Suprapubic skin (tissue), 4 donors: ENCODE results near the gene SPPL3. TPM values are rescaled to one million over a fixed set of nuclear protein-coding genes. Genes with fewer than 3 reads are reported as not detected.
"Not testable (repeated sequence)": the region's sequence is repeated elsewhere in the genome, so short reads cannot be mapped to it uniquely, and the experiment has no call there.

Experiments
- DNase-seq, 2 donors: peaks; one replicate each; pipeline ENCODE4 v3.0.0-alpha.2; 2019; ENCODE audit warnings: low spot score in 2 of 2
- H3K27ac ChIP-seq: fragments of 200-600 bp; sonication (generic); one replicate; pipeline ENCODE4 v1.5.1; 2019
- H3K27me3 ChIP-seq: fragments of 200-600 bp; sonication (generic); one replicate; pipeline ENCODE4 v1.5.1; 2019
- H3K36me3 ChIP-seq: fragments of 200-600 bp; sonication (generic); one replicate; pipeline ENCODE4 v1.5.1; 2019
- H3K4me1 ChIP-seq: fragments of 200-600 bp; sonication (generic); one replicate; pipeline ENCODE4 v1.5.1; 2019
- H3K4me3 ChIP-seq: fragments of 200-600 bp; sonication (generic); one replicate; pipeline ENCODE4 v1.5.1; 2019; ENCODE audit warnings: mild to moderate bottlenecking
- H3K9me3 ChIP-seq: fragments of 200-600 bp; sonication (generic); one replicate; pipeline ENCODE4 v1.5.1; 2019
- EP300 ChIP-seq: sonication (generic); formaldehyde crosslinking; IDR thresholded peaks from one replicate; pipeline ENCODE4 v1.6.1; 2017; ENCODE audit warnings: antibody characterized with exemption
- POLR2A ChIP-seq, 2 donors: fragments of 450-650 bp; IDR thresholded peaks; one replicate each; pipeline ENCODE4 v1.6.1; 2017; ENCODE audit warnings: antibody characterized with exemption in 2 of 2, mild to moderate bottlenecking in 2 of 2, moderate library complexity in 2 of 2
- POLR2AphosphoS5 ChIP-seq, 3 donors: sonication (generic); formaldehyde crosslinking; IDR thresholded peaks; one replicate each; pipeline ENCODE4 v1.6.1; 2017; ENCODE audit warnings: antibody characterized with exemption in 3 of 3
- WGBS: methylation state at CpG from one replicate; pipeline ENCODE4 v1.1.5; 2018; 5-methylcytosine and 5-hydroxymethylcytosine counted together
- total RNA-seq, 4 donors: library from RNA; depleted of rRNA; stranded (reverse); fragments of >200 nt; gene quantifications; one replicate each; pipeline ENCODE4 v1.1.0, GENCODE V29; 2016
- TF ChIP-seq, protein P1 (sequence below), 2 donors: fragments of 200-600 bp in 1 of 2; fragments of 450-650 bp in 1 of 2; sonication (generic) in 1 of 2; IDR thresholded peaks; one replicate each; pipeline ENCODE4 v1.5.1; 2016 to 2019; ENCODE audit warnings: antibody characterized with exemption in 2 of 2, mild to moderate bottlenecking in 1 of 2, moderate library complexity in 1 of 2

The SPPL3 gene
- total RNA-seq, 4 donors from 2014 or later: 64.7 to 91.8 (median 70.6) TPM

DNA sequence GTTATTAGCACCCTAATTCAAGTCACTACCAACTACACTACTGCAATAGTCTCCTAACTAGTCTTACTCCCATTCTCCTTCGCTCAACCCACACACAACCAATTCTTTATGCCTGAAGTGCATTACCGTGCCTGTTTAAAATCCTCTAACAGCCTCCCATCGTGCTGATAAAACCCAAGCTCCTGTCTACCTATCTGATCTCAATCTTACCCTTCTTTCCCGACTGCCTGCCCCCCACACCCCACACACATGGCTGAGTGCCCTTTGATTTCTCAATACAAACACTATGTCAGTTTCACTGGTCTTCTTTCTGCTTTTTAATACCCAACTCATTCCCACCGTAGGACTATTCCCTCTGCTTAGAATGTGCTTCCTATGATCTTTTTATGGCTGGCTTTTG lies 59.9 kb downstream of the SPPL3 start:
- 62% methylated on average over 5 of the region's 5 CpGs for WGBS
- Histone ChIP-seq H3K36me3 (peaks cover 5% of the 10 kb centered on the region), H3K4me3 (no peak overlapping the region), H3K27me3 (no peaks in the 10 kb centered on the region), H3K27ac (no peak overlapping the region), H3K9me3 (no peaks in the 10 kb centered on the region), H3K4me1 (peaks cover 70% of the 10 kb centered on the region)
- no peak for DNase-seq
- TF ChIP-seq, protein P1, sequence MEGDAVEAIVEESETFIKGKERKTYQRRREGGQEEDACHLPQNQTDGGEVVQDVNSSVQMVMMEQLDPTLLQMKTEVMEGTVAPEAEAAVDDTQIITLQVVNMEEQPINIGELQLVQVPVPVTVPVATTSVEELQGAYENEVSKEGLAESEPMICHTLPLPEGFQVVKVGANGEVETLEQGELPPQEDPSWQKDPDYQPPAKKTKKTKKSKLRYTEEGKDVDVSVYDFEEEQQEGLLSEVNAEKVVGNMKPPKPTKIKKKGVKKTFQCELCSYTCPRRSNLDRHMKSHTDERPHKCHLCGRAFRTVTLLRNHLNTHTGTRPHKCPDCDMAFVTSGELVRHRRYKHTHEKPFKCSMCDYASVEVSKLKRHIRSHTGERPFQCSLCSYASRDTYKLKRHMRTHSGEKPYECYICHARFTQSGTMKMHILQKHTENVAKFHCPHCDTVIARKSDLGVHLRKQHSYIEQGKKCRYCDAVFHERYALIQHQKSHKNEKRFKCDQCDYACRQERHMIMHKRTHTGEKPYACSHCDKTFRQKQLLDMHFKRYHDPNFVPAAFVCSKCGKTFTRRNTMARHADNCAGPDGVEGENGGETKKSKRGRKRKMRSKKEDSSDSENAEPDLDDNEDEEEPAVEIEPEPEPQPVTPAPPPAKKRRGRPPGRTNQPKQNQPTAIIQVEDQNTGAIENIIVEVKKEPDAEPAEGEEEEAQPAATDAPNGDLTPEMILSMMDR (IDR thresholded peaks at IDR 0.05): no peak
- no peak for TF ChIP-seq POLR2AphosphoS5 (IDR thresholded peaks at IDR 0.05)
- no peak for TF ChIP-seq EP300
- TF ChIP-seq POLR2A (IDR thresholded peaks at IDR 0.05): no peak

DNA sequence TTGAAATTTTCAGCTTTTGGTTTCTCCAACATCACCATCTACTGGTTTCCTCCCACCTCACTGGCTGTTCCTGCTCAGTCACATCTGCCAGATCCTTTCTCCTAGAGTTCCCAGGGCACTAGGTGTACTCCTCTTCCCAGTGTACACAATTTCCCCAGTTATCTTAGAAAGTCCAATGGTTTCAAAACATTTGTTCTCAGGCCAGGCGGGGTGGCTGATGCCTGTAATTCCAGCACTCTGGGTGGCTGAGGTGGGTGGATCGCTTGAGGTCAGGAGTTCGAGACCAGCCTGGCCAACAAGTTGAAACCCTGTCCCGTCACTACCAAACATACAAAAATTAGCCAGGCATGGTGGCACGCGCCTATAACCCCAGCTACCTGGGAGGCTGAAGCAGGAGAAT lies 60.7 kb downstream of the SPPL3 start:
- H3K4me1 ChIP-seq: peaks cover 63% of the 10 kb centered on the region
- H3K27ac ChIP-seq: no peak overlapping the region
- H3K9me3 ChIP-seq: no peaks in the 10 kb centered on the region
- peaks cover 5% of the 10 kb centered on the region for H3K36me3 ChIP-seq
- TF ChIP-seq POLR2AphosphoS5 (IDR thresholded peaks at IDR 0.05): no peak
- TF ChIP-seq EP300: no peak
- no peak for TF ChIP-seq POLR2A (IDR thresholded peaks at IDR 0.05)
- TF ChIP-seq, protein P1 (IDR thresholded peaks at IDR 0.05): no peak
- H3K4me3 ChIP-seq: no peak overlapping the region
- 96% methylated on average over 6 of the region's 6 CpGs for WGBS
- no peak for DNase-seq
- H3K27me3 ChIP-seq: no peaks in the 10 kb centered on the region

DNA sequence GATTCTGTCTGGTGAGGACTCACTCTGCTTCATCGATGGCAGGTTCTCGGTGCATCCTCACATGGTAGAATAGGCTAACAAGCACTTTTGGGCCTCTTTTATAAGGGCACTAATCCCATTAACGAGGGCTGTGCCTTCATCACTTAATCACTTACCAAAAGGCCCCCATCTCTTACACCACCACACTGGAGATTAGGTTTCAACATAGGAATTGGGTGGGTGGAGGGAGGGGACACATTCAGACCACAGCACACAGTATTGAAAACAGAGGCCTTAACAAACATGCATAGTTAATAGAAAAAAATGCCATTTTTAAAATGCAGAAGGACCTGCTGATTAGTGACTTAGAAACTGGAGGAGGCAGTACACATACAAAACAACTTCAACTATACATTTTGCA lies 61.6 kb downstream of the SPPL3 start:
- DNase-seq: no peak
- H3K4me1 ChIP-seq: peaks cover 54% of the 10 kb centered on the region
- no peak overlapping the region for H3K4me3 ChIP-seq
- TF ChIP-seq, protein P1 (IDR thresholded peaks at IDR 0.05): no peak
- TF ChIP-seq EP300: no peak
- no peak for TF ChIP-seq POLR2A (IDR thresholded peaks at IDR 0.05)
- TF ChIP-seq POLR2AphosphoS5 (IDR thresholded peaks at IDR 0.05): no peak
- no peaks in the 10 kb centered on the region for H3K27me3 ChIP-seq
- H3K9me3 ChIP-seq: no peaks in the 10 kb centered on the region
- H3K36me3 ChIP-seq: peaks cover 5% of the 10 kb centered on the region
- no peak overlapping the region for H3K27ac ChIP-seq
- WGBS: 83% methylated on average over 3 of the region's 3 CpGs

DNA sequence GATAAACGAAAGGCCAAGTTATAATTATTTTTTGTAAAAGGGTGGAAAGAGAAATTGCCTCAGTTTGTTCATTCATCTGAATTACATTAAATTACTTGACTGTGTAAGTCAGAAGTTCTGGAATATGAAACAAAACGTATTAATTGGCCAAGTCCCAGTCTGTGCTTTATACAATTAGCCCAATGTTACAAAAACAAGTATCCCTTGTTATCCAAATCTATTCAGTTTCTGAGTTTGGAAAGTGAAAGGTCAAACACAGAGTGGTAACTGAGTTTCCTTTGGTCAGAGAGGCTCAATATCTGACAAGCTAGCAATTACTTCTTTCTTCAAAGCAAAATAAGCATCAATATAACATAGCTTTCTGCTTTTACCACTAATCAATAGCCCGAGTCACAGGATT lies 62.6 kb downstream of the SPPL3 start:
- Histone ChIP-seq H3K9me3 (no peaks in the 10 kb centered on the region), H3K4me1 (peaks cover 43% of the 10 kb centered on the region), H3K27me3 (no peaks in the 10 kb centered on the region), H3K36me3 (peaks cover 5% of the 10 kb centered on the region), H3K4me3 (no peak overlapping the region), H3K27ac (no peak overlapping the region)
- no peak for DNase-seq
- TF ChIP-seq, protein P1 (IDR thresholded peaks at IDR 0.05): no peak
- no peak for TF ChIP-seq POLR2A (IDR thresholded peaks at IDR 0.05)
- TF ChIP-seq EP300: no peak
- 59% methylated on average over 3 of the region's 3 CpGs for WGBS

DNA sequence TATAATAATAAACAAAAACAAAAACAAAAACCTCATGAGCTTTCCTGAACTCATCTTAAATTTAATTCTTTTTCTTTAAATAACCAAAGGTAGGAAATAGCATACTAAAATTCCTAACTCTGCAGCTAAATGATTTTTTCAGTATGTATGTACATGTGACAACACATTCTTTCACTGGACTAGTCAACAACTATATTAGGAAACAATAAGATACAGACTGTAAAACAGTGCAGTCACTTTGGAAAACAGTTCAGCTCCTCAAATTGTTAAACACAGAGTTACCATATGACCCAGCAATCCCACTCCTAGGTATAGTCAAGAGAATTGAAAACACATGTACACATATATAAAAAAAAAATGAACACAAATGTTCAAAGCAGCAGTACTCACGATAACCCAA lies 64.7 kb downstream of the SPPL3 start:
- Histone ChIP-seq H3K27me3 (no peaks in the 10 kb centered on the region), H3K27ac (no peak overlapping the region), H3K4me1 (peaks cover 45% of the 10 kb centered on the region), H3K4me3 (no peak overlapping the region), H3K9me3 (no peaks in the 10 kb centered on the region), H3K36me3 (peaks cover 5% of the 10 kb centered on the region)
- 78% methylated on average over 1 of the region's 1 CpG for WGBS
- TF ChIP-seq, protein P1 (IDR thresholded peaks at IDR 0.05): no peak
- TF ChIP-seq POLR2A (IDR thresholded peaks at IDR 0.05) (no peak), EP300 (no peak), POLR2AphosphoS5 (IDR thresholded peaks at IDR 0.05) (no peak)
- no peak for DNase-seq

DNA sequence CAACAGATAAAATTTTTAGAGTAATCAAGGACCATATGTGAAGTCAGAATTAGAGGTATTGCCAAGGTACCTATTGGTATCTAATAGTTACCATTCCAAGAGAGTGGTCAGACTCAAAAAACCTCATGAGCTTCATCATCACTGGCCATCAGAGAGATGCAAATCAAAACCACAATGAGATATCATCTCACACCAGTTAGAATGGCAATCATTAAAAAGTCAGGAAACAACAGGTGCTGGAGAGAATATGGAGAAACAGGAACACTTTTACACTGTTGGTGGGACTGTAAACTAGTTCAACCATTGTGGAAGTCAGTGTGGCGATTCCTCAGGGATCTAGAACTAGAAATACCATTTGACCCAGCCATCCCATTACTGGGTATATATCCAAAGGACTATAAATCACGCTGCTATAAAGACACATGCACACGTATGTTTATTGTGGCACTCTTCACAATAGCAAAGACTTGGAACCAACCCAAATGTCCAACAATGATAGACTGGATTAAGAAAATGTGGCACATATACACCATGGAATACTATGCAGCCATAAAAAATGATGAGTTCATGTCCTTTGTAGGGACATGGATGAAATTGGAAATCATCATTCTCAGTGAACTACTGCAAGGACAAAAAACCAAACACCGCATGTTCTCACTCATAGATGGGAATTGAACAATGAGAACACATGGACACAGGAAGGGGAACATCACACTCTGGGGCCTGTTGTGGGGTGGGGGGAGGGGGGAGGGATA lies 65.4 kb downstream of the SPPL3 start:
- H3K4me1 ChIP-seq: peaks cover 42% of the 10 kb centered on the region
- H3K27ac ChIP-seq, H3K27me3 ChIP-seq, DNase-seq, H3K4me3 ChIP-seq, H3K36me3 ChIP-seq, H3K9me3 ChIP-seq: not testable (repeated sequence)
- 100% methylated on average over 1 of the region's 4 CpGs for WGBS
